GM15510 (cell line): ENCODE results near the gene WDFY2.

Experiments used
- POLR2A ChIP-seq: IDR thresholded peaks from 3 replicates; pipeline ENCODE4 v1.6.1; 2011; ENCODE audit warnings: borderline replicate concordance; ENCODE audit not compliant: insufficient read length; ENCODE audit errors: extremely low read depth

WDFY2 gene

DNA sequence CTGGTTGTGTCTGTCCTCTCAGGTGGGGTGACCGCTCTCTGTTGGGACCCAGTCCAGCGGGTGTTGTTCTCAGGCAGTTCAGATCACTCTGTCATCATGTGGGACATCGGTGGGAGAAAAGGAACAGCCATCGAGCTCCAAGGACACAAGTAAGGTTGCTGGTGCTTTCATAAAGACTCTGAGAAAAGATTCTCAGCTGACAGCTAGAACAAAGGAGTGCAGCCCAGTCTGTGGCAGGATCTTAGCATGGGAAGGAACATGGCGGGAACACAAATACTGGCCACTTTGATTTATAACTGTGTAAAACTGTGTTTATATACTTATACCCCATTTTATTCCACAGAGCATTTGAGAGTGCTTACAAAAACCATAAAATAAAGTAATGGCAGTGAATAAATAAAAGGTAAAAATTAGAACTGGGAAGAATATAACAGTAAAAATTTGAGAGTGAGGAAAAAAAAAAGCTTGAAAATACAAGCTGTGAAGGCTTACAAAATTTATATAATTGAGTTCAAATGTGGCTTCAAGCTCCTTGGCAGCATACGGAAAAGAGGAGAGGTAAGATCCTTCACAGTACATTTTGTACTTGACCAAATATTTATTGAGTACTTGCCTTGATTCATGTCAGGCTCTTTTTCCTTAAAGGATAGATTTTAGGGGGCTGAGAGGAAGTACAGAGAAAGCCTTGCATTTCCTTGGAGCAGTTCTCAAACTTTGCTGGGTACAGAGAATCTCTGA is 154.9 kb downstream of the WDFY2 start:
- TF ChIP-seq POLR2A, result no peak

GRCh38 chr13:51740698-51741097 is 156.4 kb downstream of the WDFY2 start:
- no peak for TF ChIP-seq POLR2A

DNA sequence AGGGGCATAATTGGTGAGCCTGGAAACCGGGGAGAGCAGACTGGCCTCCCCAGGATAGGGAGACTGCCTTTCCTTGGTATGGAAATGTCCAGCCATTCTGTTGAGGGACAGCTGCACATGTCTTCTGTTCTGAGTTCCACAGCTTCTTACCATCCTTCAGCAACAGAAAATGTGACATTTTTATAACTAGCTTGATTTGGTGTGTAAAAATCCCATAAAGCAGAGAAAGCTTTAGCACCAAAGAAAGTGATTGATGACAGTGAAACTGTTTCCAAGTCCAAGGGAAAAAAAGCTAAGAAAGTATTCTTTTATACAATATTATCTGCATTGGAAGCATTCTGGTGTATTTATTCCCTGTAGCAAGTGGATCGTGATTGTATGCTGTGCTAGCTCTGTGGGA is 157.8 kb downstream of the WDFY2 start:
- TF ChIP-seq POLR2A, result no peak

GRCh38 chr13:51742611-51743010 is 158.3 kb downstream of the WDFY2 start:
- no peak for TF ChIP-seq POLR2A

GRCh38 chr13:51745243-51745642 is 161.0 kb downstream of the WDFY2 start:
- no peak for TF ChIP-seq POLR2A

DNA sequence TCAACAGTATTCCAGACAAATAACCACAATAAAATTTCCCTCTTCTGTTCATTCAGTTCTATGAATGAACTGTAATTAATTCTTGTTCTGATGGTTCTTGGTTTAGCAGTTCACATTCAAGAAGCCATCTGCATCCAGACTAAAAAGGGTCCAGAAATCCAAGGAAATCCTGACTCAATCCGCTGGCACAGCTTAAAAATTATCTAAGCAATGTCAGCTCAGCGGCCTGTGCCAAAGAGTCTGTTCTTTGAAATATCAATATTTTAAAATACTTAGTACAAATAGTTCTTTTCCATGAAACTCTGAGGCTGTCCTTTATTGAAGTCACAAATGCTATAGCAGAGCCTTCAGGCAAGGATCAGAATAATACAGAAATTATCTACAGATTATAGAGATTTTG is 162.5 kb downstream of the WDFY2 start:
- TF ChIP-seq POLR2A, result no peak

GRCh38 chr13:51747438-51748434 is 163.5 kb downstream of the WDFY2 start:
- TF ChIP-seq POLR2A, result no peak

DNA sequence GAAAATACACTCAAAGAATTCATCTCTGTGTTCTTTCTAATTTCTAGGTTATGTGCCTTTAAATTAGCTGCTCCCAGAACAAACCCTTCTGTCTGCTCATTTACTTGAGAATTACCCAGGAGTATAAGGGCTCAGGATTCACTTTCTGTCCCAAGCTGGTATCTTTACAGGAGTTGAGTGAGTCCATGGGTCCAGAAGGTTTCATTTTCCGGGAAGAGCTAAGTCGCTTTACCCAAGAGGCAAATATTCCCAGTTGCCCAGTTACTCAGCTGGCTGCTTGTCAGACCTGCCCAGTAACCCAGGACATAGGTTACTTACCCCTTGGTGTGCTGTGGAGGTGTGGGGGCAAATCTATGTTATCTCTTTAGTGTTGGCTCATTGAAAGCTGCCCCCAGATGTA is 172.4 kb downstream of the WDFY2 start:
- no peak for TF ChIP-seq POLR2A

GRCh38 chr13:51758691-51759090 is 174.4 kb downstream of the WDFY2 start:
- TF ChIP-seq POLR2A, result no peak

DNA sequence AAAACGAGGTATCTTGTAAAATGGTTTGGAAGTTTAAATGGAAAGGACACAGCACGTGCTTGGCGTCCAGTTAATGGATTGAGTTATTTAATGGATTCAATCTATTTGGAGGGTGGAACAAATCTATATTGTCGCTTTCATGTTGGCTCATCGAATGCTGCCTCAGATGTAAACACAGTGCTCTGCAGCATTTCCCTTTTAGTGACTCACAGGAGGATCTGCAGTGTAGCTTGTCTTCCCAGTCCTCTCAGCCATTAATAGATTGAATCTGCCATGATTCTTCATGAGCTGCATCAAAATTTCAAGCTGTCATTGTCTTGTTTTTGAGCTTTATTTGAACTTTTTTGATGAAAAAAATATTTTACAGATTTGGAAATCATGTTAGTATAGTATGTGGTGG is 175.0 kb downstream of the WDFY2 start:
- no peak for TF ChIP-seq POLR2A

DNA sequence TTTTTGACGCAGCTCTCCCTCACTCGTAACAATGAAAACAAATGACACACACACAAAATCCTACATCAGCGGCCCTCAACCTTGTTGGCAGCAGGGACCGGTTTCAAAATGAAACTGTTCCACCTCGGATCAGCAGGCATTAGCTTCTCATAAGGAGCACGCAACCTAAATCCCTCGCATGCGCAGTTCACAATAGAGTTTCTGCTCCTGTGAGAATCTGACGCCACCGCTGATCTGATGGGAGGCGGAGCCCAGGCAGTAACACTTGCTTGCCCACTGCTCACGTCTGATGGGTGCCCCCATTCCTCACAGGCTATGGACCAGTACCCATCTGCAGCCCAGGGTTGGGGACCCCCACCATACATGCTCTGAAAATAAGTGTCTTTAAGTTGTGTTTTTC is 176.3 kb downstream of the WDFY2 start:
- no peak for TF ChIP-seq POLR2A

- TF ChIP-seq POLR2A, result no peak
These were observed 177.5 kb downstream of the WDFY2 start for GRCh38 chr13:51761643-51762350.

- no peak for TF ChIP-seq POLR2A
These were observed 179.2 kb downstream of the WDFY2 start for GRCh38 chr13:51763486-51763885.

GRCh38 chr13:51764184-51765141 is 180.2 kb downstream of the WDFY2 start:
- no peak for TF ChIP-seq POLR2A

GRCh38 chr13:51765142-51765515 is 180.9 kb downstream of the WDFY2 start:
- no peak for TF ChIP-seq POLR2A

GRCh38 chr13:51767100-51767499 is 182.8 kb downstream of the WDFY2 start:
- TF ChIP-seq POLR2A, result no peak
